Activated CD8-positive, alpha-beta memory T cell treated with anti-CD3 and anti-CD28 coated beads for 24 hours (primary cell): ENCODE results near the gene SLC15A2.
"Not testable (repeated sequence)": the region's sequence is repeated elsewhere in the genome, so short reads cannot be mapped to it uniquely, and the experiment has no call there.

ENCODE experiments used
- DNase-seq: peaks from one replicate; pipeline ENCODE4 v3.0.0-alpha.2; 2020

SLC15A2 gene

GRCh38 chr3:121894301-121894990 is at the start of gene SLC15A2:
Gene SLC15A2 (plus strand): TSS chr3:121894401. CDS start chr3:121894477, 76 bp downstream.
- no peak for DNase-seq

GRCh38 chr3:121844892-121845291 is 49.3 kb upstream of the SLC15A2 start:
- no peak for DNase-seq

- no peak for DNase-seq
These were observed 41.9 kb upstream of the SLC15A2 start for GRCh38 chr3:121852256-121852655.

GRCh38 chr3:121855555-121855954 is 38.6 kb upstream of the SLC15A2 start:
- DNase-seq = no peak

- not testable (repeated sequence) for DNase-seq
These were observed 36.4 kb upstream of the SLC15A2 start for GRCh38 chr3:121857778-121858177.

GRCh38 chr3:121863247-121863646 is 31.0 kb upstream of the SLC15A2 start:
- not testable (repeated sequence) for DNase-seq

GRCh38 chr3:121863801-121864200 is 30.4 kb upstream of the SLC15A2 start:
- no peak for DNase-seq

DNA sequence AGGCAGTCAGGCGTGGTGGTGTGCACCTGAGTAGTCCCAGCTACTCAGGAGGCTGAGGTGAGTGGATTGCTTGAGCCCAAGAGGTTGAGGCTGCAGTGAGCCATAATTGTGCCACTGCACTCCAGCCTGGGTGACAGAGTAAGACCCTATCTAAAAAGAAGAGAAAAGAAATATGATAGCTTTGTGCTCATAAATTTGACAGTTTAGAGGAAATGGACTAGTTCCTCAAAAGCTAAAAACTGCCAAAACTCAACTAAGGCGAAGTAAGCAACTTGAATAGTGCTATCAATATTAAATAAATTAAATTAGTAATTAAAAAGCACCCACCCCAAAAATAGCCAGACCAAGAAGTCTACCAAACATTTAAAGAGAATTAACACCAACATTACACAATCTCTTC is 24.5 kb upstream of the SLC15A2 start:
- DNase-seq = no peak

- DNase-seq = no peak
These were observed 23.5 kb upstream of the SLC15A2 start for GRCh38 chr3:121870717-121871116.

DNA sequence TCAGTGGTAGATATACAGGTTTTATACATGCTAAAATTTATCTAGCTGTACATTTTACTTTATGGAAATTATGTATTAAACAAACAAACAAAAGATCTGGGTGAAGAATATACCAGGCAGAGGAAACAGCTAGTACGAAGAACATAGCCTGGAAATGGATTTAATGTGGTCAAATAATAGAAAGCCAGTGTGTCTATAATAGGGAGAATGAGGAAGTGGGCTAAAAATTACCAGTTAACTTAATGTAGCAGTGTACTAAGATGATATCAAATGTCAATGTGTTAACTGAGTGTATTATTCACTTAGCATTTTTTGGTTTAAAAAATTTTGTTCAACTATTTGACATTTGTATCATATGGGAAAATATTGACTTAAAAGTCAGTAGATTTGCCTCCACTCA is 22.8 kb upstream of the SLC15A2 start:
- DNase-seq = no peak

GRCh38 chr3:121878411-121878810 is 15.8 kb upstream of the SLC15A2 start:
- no peak for DNase-seq

GRCh38 chr3:121883507-121883906 is 10.7 kb upstream of the SLC15A2 start:
- no peak for DNase-seq

DNA sequence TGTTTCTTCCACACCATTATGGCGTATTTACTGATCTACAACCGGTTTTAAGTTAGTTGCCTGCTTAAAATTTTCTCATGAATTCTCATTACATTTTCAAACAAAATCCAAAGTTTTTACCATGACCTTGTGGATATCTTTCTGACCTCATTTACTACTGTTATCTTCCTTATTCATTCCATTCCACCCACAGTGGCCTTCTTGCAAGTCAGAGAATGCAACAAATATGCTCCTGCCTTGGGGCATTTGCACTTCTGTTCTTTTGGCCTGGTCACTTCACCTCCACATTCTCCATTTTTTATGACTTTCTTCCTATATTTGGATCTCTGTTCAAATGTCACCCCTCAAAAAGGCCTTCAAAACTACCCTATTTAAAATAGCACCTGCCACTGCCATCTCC is 8.8 kb upstream of the SLC15A2 start:
- DNase-seq = no peak

DNA sequence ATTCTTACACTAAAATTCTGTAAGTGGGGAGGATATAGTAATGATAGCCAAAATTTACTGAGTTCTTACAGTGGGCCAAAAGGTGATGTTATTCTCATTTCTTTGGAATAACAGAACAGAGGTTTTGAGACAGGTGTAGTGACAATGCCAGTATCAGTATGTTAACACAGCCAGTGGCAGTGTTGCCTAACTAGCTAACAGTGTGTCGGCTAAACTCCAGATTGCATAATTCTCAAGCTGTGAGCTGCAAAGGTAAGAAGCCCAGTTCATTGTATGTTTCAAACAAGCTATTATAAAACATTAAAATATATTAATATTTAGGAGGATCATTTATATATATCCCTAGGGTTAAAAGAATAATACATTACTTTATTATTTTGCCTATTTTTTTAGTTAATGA is 920 bp downstream of the SLC15A2 start:
- DNase-seq = no peak

GRCh38 chr3:121895736-121896135 is 1.5 kb downstream of the SLC15A2 start:
- DNase-seq = no peak

DNA sequence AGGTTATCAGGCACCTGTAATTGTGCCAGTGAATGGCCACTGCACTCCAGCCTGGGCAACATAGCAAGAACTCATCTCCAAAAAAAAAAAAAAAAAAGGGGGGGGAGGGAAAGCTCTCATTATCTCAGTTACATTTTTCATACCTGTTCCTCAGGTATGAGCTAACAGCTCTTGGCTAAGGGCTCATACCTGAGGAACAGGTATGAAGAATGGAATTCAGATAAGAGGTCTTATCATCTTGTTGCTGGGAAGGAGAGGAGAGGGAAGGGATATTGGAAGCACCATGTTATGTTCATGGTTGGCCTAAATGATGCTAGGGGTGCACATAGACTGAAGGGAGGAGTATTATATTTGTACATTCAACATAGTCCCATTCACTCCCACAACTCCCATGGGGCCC is 2.6 kb downstream of the SLC15A2 start:
- DNase-seq = no peak

DNA sequence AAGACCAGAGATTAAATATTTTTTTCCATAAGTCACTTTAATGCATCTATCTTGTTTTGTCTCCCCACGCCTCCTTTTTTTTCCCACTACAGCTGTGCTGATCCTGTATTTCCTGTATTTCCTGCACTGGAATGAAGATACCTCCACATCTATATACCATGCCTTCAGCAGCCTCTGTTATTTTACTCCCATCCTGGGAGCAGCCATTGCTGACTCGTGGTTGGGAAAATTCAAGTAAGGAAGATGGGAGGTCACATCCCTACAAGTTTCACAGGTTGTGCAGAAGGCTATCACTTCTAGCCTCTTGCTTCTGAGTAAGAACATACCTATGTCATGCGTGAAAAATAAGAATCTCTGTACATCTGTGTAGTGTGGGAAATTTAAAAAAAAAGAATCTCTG is 3.1 kb downstream of the SLC15A2 start:
- DNase-seq = no peak

DNA sequence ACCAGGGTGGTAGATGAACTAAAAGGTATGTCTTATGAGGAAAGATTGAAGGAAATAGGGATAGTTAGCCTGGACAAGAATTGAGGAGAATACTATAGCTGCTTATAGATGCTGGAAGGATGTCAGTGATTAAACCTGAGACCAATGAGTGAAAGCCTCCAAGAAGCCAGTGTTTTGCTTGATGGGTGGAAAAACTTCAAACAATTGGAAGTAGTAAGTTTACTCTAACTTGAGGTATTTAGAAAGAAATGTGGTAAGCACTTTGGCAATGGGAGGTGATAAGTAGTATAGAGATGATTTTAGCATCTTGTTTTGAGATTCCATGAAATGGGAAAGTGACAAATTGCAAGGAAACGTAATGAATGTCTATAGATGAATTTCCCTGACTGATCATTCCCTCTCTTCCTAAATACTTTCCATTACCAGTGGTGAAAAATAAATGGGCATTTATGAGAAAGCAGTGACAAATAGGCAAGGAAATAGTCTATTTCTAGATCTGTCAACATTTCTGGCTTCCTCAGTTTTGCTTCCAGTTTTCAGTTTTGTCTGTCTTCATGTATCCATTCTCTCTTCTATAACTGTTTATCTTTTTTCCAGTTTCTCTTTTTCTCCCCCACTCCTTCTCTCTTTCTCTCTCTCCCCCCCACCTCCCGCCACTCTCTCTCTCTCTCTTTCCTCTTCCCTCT is 19.2 kb downstream of the SLC15A2 start:
- DNase-seq = no peak

- no peak for DNase-seq
These were observed 20.1 kb downstream of the SLC15A2 start for GRCh38 chr3:121914081-121914998.

- no peak for DNase-seq
These were observed 22.0 kb downstream of the SLC15A2 start for GRCh38 chr3:121916189-121916588.

GRCh38 chr3:121918779-121919483 is 24.7 kb downstream of the SLC15A2 start:
- DNase-seq = no peak

DNA sequence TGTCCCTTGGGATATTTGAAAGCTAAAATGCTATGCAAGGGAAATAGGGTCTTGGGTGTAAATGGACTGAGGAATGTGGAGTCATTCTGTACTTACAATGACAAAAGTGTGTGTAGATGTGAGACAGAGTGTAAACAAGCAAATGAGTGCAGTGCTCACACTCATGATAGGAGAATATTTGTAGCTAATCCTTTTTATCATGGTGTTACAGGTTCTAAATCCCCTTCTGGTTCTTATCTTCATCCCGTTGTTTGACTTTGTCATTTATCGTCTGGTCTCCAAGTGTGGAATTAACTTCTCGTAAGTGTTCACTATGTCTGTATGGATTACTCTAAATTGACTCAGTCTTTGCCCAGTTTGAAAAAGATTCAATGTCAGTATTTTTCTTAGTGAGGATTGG is 30.5 kb downstream of the SLC15A2 start:
- DNase-seq = no peak

DNA sequence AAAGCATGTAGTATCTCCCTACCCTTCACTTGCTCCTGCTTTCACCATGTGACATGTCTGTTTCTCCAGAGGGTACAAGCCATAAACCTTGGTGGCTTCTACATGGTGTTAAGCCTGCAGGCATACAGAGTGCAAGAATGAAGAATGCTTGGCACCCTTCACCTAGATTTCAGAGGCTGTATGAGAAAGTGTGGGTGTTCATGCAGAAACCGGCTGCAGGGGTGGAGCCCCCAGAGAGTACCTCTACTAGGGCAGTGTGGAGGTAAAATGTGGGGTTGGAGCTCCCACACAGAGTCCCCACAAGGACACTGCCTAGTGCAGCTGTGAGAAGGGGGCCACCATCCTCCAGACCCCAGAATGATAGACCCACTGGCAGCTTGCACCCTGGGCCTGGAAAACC is 32.2 kb downstream of the SLC15A2 start:
- no peak for DNase-seq
